Nephron (organoid): Measurements from ENCODE around the gene GALR3.
"Not testable (repeated sequence)": the region's sequence is repeated elsewhere in the genome, so short reads cannot be mapped to it uniquely, and the experiment has no call there.

ENCODE experiments used
- H3K27ac Mint-ChIP-seq, 3 experiments: 2 replicates each; pipeline ENCODE4 v1.8.0; 2020; ENCODE audit warnings: mixed read lengths in 3 of 3, mild to moderate bottlenecking in 2 of 3, moderate library complexity in 1 of 3
- H3K27me3 Mint-ChIP-seq: 2 replicates; pipeline ENCODE4 v1.8.0; 2021; ENCODE audit warnings: low read depth, mild to moderate bottlenecking, moderate library complexity, mixed read lengths
- H3K36me3 Mint-ChIP-seq: 2 replicates; pipeline ENCODE4 v1.8.0; 2020; ENCODE audit warnings: low read depth, mixed read lengths
- H3K4me1 Mint-ChIP-seq: 2 replicates; pipeline ENCODE4 v1.8.0; 2020; ENCODE audit warnings: mixed read lengths
- H3K4me3 Mint-ChIP-seq, 3 experiments: 2 replicates each; pipeline ENCODE4 v1.8.0; 2020; ENCODE audit warnings: mild to moderate bottlenecking in 3 of 3, mixed read lengths in 3 of 3, moderate library complexity in 2 of 3
- H3K9me3 Mint-ChIP-seq: 2 replicates; pipeline ENCODE4 v1.8.0; 2020; ENCODE audit warnings: mixed read lengths
- TF ChIP-seq, protein P1 (sequence below), 3 experiments: fragments of 200-600 bp; sonication (generic); IDR thresholded peaks; one replicate each; pipeline ENCODE4 v1.5.0; 2021; ENCODE audit warnings: antibody characterized with exemption in 3 of 3; ENCODE audit not compliant: unreplicated experiment in 3 of 3

The GALR3 gene

DNA sequence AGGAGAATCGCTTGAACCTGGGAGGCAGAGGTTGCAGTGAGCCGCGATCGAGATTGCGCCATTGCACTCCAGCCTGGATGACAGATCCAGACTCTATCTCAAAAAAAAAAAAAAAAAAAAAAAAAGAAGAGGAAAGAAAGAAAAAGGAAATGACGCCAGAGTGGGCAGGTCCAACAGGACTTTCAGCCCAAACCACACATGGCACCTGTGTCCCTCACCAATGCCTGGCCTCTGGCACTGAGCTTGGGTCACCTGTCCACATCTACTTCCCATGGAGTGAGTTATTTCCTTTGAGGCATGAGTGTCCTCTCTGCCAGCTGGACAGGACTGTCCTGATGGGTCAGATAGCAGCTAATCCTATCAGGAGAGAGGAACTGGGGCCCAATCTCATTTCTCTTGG lies 30.7 kb upstream of the GALR3 start:
- TF ChIP-seq, protein P1, sequence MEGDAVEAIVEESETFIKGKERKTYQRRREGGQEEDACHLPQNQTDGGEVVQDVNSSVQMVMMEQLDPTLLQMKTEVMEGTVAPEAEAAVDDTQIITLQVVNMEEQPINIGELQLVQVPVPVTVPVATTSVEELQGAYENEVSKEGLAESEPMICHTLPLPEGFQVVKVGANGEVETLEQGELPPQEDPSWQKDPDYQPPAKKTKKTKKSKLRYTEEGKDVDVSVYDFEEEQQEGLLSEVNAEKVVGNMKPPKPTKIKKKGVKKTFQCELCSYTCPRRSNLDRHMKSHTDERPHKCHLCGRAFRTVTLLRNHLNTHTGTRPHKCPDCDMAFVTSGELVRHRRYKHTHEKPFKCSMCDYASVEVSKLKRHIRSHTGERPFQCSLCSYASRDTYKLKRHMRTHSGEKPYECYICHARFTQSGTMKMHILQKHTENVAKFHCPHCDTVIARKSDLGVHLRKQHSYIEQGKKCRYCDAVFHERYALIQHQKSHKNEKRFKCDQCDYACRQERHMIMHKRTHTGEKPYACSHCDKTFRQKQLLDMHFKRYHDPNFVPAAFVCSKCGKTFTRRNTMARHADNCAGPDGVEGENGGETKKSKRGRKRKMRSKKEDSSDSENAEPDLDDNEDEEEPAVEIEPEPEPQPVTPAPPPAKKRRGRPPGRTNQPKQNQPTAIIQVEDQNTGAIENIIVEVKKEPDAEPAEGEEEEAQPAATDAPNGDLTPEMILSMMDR (IDR thresholded peaks at IDR 0.05; ENCODE audit: unreplicated experiment in 3 of 3): no peak

DNA sequence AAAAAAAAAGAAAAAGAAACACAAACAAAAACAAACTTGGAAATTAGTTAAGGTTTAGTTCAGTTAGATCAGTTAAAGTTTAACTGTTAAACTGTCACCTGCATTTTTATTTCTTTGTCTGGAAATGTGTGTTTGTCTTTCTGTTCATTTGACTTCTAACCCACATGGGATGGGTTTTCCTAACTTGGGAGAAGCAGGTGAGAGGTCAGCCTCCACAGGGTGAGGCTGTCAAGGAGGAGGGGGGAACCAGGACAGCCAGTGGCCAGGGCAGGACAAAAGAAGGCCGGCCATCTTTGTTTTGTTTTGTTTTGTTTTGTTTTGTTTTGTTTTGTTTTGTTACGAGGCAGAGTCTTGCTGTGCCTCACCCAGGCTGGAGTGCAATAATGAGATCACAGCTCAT lies 28.8 kb upstream of the GALR3 start:
- TF ChIP-seq, protein P1 (IDR thresholded peaks at IDR 0.05; ENCODE audit: unreplicated experiment in 3 of 3): no peak
- H3K36me3 Mint-ChIP-seq: no peaks in the 10 kb centered on the region
- H3K4me1 Mint-ChIP-seq: no peaks in the 10 kb centered on the region
- H3K4me3 Mint-ChIP-seq: no peak overlapping the region
- H3K9me3 Mint-ChIP-seq: no peaks in the 10 kb centered on the region
- H3K27me3 Mint-ChIP-seq: no peaks in the 10 kb centered on the region
- peak overlapping the region; percentile 78 to 96 (median 83) for H3K27ac Mint-ChIP-seq

More for the DNA sequence above, 30.7 kb upstream of the GALR3 start:
- no peaks in the 10 kb centered on the region for H3K27me3 Mint-ChIP-seq
- no peak overlapping the region for H3K4me3 Mint-ChIP-seq
- H3K9me3 Mint-ChIP-seq: no peaks in the 10 kb centered on the region
- H3K27ac Mint-ChIP-seq: no peak overlapping the region
- H3K36me3 Mint-ChIP-seq: no peaks in the 10 kb centered on the region
- no peaks in the 10 kb centered on the region for H3K4me1 Mint-ChIP-seq

DNA sequence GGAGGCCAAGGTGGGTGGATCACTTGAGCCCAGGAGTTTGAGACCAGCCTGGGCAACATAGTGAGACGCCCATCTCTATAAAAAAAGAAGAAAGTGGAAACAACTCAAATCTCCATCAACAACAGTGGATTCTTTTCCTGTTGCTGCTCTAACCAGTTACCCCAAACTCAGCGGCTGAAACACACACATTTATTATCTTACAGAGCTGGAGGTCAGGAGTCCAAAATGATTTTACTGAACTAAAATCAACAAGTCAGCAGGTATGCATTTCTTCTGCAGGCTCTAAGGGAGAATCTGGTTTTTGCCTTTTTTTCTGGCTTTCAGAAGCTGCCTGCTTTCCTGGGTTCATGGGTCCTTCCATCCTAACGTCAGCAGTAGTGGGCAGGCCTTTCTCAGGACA lies 27.1 kb upstream of the GALR3 start:
- TF ChIP-seq, protein P1 (IDR thresholded peaks at IDR 0.05; ENCODE audit: unreplicated experiment in 3 of 3): no peak
- Mint-ChIP-seq H3K4me3 (no peak overlapping the region), H3K4me1 (no peaks in the 10 kb centered on the region), H3K27ac (peak overlapping the region in 1 of 3 experiments; percentile 74), H3K36me3 (no peaks in the 10 kb centered on the region), H3K27me3 (no peaks in the 10 kb centered on the region), H3K9me3 (no peaks in the 10 kb centered on the region)

DNA sequence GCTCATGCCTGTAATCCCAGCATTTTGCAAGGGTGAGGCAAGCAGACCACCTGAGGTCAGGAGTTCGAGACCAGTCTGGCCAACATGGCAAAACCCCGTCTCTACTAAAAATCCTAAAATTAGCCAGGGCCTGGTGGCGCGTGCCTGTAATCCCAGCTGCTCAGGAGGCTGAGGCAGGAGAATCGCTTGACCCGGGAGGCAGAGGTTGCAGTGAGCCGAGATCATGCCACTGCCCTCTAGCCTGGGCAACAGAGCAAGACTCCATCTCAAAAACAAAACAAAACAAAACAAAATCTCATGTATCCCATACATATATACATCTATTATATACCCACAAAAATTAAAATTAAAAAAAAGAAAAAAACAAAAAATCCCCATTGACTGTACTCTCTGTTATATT lies 25.9 kb upstream of the GALR3 start:
- H3K9me3 Mint-ChIP-seq, H3K4me1 Mint-ChIP-seq, H3K36me3 Mint-ChIP-seq, H3K27me3 Mint-ChIP-seq, H3K4me3 Mint-ChIP-seq, H3K27ac Mint-ChIP-seq: not testable (repeated sequence)

DNA sequence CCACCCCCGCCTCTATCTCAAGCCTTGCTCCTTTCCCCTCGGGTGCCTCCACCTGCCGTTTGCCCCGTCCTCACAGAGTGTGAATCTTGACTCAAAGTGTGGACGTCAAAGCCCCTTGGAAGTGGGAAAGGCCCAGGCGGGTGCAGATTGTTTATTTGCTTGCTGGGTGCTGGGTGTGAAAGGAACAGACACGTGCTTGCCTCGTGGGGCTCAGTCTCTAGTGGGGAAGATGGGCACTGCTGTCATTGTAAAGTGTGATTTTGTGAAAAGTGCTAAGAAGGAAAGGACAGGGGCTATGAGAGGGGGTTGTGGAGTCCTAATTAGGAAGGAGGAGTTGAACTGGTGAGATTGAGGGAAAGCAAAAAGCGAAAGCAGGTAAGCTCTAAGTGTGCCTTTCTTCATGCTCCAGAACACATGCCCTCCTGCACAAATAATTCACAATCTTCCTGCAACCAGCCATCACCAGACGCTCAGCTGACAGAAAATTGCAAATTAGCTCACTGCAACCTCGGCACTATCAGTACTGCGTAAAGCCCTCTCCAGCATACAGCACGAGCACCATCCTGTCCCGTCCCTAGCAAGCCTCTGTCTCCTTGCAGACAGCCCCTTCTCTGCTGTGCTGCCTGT lies 25.2 kb upstream of the GALR3 start:
- H3K36me3 Mint-ChIP-seq: no peaks in the 10 kb centered on the region
- H3K4me3 Mint-ChIP-seq: peak overlapping the region in 2 of 3 experiments; percentile 0 to 2
- TF ChIP-seq, protein P1 (IDR thresholded peaks at IDR 0.05; ENCODE audit: unreplicated experiment in 3 of 3): no peak
- peaks cover 4% of the 10 kb centered on the region for H3K4me1 Mint-ChIP-seq
- peak overlapping the region; percentile 36 to 87 (median 62) for H3K27ac Mint-ChIP-seq
- H3K9me3 Mint-ChIP-seq: no peaks in the 10 kb centered on the region
- H3K27me3 Mint-ChIP-seq: peaks cover 2% of the 10 kb centered on the region

DNA sequence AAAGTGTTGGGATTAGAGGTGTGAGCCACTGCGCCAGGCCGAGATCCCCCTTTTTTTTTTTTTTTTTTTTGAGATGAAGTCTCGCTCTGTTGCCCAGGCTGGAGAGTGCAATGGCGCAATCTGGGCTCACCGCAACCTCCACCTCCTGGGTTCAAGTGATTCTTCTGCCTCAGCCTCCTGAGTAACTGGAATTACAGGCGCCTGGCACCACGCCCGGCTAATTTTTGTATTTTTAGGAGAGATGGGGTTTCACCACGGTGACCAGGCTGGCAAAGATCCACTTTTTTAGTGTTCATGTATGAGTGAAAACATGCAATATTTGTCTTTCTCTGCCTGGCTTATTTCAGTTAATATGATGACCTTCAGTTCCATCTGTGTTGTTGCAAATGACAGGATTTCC lies 23.2 kb upstream of the GALR3 start:
- not testable (repeated sequence) for H3K27me3 Mint-ChIP-seq, H3K9me3 Mint-ChIP-seq, H3K36me3 Mint-ChIP-seq
- peaks cover 17% of the 10 kb centered on the region for H3K4me1 Mint-ChIP-seq
- H3K4me3 Mint-ChIP-seq: peak overlapping the region in 2 of 3 experiments; percentile 42 to 47
- H3K27ac Mint-ChIP-seq: peak overlapping the region in 2 of 3 experiments; percentile 5 to 10

DNA sequence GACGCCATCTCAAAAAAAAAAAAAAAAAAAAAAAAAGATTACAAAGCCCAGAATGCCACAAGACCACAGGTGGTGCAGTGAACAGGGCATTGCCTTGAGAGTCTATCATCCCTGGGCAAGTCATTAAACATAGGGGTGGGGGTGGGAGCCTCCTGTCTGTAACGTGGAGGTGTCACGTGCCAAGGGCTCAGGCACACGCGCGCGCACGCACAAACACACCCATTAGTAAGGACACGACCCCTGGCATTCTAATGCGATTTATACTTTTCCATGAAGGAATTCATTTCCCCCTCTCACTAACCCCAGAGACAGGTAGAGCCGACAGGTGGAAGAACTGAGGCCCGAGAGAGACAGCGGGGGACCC lies 21.3 kb upstream of the GALR3 start:
- H3K27me3 Mint-ChIP-seq: peaks cover 6% of the 10 kb centered on the region
- H3K4me1 Mint-ChIP-seq: peaks cover 17% of the 10 kb centered on the region
- H3K27ac Mint-ChIP-seq: peak overlapping the region; percentile 73 to 78 (median 77)
- H3K9me3 Mint-ChIP-seq: no peaks in the 10 kb centered on the region
- no peaks in the 10 kb centered on the region for H3K36me3 Mint-ChIP-seq
- H3K4me3 Mint-ChIP-seq: peak overlapping the region; percentile 88 to 90 (median 90)
- TF ChIP-seq, protein P1 (IDR thresholded peaks at IDR 0.05; ENCODE audit: unreplicated experiment in 3 of 3): no peak
